Measurements from ENCODE around the gene SHROOM3.

GRCh38 chr4:76420188-76420761 lies 14.8 kb upstream of the SHROOM3 start:
- TF ChIP-seq, protein P1, sequence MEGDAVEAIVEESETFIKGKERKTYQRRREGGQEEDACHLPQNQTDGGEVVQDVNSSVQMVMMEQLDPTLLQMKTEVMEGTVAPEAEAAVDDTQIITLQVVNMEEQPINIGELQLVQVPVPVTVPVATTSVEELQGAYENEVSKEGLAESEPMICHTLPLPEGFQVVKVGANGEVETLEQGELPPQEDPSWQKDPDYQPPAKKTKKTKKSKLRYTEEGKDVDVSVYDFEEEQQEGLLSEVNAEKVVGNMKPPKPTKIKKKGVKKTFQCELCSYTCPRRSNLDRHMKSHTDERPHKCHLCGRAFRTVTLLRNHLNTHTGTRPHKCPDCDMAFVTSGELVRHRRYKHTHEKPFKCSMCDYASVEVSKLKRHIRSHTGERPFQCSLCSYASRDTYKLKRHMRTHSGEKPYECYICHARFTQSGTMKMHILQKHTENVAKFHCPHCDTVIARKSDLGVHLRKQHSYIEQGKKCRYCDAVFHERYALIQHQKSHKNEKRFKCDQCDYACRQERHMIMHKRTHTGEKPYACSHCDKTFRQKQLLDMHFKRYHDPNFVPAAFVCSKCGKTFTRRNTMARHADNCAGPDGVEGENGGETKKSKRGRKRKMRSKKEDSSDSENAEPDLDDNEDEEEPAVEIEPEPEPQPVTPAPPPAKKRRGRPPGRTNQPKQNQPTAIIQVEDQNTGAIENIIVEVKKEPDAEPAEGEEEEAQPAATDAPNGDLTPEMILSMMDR (IDR thresholded peaks at IDR 0.05), result no peak
- no peak for TF ChIP-seq EP300 (IDR thresholded peaks at IDR 0.05)

Data from esophagus muscularis mucosa (tissue), 3 donors.